ENCODE data around the gene MAF. TPM values are rescaled to one million over a fixed set of nuclear protein-coding genes. Genes with fewer than 3 reads are reported as not detected.

MAF gene
- total RNA-seq, 1 donor from 2014 or later: 14.5 TPM

DNA sequence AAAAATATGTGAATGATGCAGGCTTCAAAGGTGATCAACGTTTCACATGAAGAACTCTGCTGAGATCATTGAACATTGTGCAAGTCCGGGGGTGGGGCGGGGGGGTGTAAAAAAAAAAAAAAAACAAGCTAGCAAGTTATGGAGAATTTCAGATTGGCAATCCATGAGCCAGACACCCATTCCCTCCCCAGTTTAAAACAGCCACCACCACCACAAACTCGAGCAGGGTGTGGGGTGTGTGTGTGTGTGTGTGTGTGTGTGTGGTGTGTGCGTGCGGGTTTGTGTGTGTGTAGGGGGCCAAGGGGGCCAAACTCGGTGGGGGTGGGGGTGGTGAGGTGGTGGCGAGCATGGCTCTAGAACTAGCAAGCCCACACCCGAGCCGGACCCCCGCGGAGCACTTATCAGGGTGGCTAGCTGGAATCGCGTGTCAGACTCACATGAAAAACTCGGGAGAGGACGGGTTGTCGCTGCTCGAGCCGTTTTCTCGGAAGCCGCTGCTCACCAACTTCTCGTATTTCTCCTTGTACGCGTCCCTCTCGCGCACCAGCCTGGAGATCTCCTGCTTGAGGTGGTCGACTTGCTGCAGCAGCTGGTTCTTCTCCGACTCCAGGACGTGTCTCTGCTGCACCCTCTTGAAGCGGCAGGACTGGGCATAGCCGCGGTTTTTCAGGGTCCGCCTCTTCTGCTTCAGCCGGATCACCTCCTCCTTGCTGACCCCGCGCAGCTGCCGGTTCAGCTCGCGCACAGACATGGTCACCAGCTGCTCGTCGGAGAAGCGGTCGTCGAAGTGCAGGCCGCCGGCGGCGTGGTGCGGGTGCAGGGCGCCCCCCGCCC lies 2.0 kb downstream of the MAF start:
- Mint-ChIP-seq H3K27me3 (ENCODE audit: low read depth) (no peaks in the 10 kb centered on the region), H3K4me3 (ENCODE audit: unreplicated experiment) (peak overlapping the region; percentile 87), H3K27ac (ENCODE audit: unreplicated experiment) (peak overlapping the region; percentile 86), H3K36me3 (ENCODE audit: low read depth) (no peaks in the 10 kb centered on the region), H3K9me3 (ENCODE audit: low read depth) (no peaks in the 10 kb centered on the region), H3K4me1 (ENCODE audit: low read depth) (peaks cover 48% of the 10 kb centered on the region)
- TF ChIP-seq, protein P1, sequence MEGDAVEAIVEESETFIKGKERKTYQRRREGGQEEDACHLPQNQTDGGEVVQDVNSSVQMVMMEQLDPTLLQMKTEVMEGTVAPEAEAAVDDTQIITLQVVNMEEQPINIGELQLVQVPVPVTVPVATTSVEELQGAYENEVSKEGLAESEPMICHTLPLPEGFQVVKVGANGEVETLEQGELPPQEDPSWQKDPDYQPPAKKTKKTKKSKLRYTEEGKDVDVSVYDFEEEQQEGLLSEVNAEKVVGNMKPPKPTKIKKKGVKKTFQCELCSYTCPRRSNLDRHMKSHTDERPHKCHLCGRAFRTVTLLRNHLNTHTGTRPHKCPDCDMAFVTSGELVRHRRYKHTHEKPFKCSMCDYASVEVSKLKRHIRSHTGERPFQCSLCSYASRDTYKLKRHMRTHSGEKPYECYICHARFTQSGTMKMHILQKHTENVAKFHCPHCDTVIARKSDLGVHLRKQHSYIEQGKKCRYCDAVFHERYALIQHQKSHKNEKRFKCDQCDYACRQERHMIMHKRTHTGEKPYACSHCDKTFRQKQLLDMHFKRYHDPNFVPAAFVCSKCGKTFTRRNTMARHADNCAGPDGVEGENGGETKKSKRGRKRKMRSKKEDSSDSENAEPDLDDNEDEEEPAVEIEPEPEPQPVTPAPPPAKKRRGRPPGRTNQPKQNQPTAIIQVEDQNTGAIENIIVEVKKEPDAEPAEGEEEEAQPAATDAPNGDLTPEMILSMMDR (IDR thresholded peaks at IDR 0.05): peak; percentile 59
- peak; percentile 90 for DNase-seq (ENCODE audit: low spot score)

DNA sequence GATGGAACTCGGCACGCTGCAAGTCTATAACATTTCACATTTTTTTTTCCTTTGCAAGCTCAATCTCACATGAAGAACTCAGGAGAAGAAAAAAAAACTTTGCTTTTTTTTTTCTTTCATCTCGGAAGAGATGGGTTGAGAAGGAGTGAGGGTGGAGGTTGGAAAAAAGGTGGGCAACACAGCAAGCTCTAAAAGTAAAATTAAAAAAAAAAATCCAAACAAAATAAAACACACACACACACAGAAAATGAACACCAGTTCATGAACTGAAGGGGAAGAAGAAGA lies 2.5 kb downstream of the MAF start:
- Mint-ChIP-seq H3K4me3 (ENCODE audit: unreplicated experiment) (peak overlapping the region; percentile 87), H3K4me1 (ENCODE audit: low read depth) (peaks cover 48% of the 10 kb centered on the region), H3K27ac (ENCODE audit: unreplicated experiment) (peak overlapping the region; percentile 86), H3K27me3 (ENCODE audit: low read depth) (no peaks in the 10 kb centered on the region), H3K36me3 (ENCODE audit: low read depth) (no peaks in the 10 kb centered on the region), H3K9me3 (ENCODE audit: low read depth) (no peaks in the 10 kb centered on the region)
- no peak for DNase-seq (ENCODE audit: low spot score)
- TF ChIP-seq, protein P1 (IDR thresholded peaks at IDR 0.05): no peak

DNA sequence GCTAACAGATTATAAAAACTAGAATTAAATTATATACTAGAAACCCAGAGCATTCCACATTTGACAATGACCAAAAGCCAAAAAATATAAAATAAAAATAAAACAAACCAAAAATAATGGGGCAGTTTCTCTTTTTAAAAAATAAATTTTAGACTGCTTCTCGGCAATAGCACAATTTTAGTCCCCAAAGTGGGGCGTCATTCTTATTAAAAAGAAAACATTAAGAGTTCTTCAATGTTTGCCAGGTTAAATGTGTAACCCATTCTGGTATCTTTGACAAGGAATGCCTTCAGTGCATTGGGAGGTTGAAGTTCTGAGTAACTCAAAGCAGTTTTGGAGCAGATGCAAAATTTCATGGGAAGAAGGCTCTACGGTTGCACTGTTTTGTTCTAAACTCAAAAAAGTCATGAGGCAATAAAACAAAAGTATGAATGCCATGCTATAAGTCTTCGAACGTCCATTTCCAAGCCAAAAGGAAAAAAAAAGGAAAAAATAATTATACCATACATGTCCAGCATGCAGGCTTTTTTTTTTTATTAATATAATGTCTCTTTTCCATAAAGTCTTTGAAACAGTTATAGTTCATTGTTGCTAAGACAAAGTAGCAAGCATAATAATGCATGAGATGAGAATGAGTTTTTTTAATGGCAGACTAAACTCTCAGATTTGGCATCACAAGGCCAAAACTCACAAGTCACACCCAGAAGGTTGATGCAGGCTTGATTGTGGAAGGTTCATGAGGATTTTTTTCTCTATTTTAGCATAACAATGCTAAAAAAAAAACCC lies 3.1 kb downstream of the MAF start:
- Mint-ChIP-seq H3K27me3 (ENCODE audit: low read depth) (no peaks in the 10 kb centered on the region), H3K4me3 (ENCODE audit: unreplicated experiment) (peak overlapping the region; percentile 87), H3K4me1 (ENCODE audit: low read depth) (peaks cover 43% of the 10 kb centered on the region), H3K36me3 (ENCODE audit: low read depth) (no peaks in the 10 kb centered on the region), H3K9me3 (ENCODE audit: low read depth) (no peaks in the 10 kb centered on the region), H3K27ac (ENCODE audit: unreplicated experiment) (no peak overlapping the region)
- DNase-seq (ENCODE audit: low spot score): no peak
- TF ChIP-seq, protein P1 (IDR thresholded peaks at IDR 0.05): no peak

DNA sequence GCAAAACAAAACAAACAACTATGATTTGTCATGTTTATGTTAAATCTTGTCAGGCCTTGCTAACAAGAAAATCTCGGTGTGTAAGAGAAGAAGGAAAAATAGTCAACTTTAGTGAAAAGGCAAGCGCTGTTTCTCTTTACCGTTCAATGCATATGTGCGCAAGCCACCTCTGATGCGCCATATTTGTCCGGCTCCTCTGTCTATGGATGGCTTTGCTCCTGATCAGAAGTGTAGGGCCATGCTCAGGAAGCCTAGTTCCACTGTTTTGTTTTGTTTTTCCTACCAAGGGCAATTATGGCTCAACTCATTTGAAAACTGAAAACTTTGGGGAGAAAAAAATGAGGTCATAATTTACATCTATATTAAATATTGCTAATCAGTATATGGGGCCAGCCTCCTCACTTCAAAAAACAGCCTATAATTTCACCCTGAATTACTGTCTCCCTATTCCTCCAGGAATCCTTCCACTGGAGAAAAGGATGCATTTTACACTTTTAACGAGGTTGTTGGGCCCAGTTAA lies 4.5 kb downstream of the MAF start:
- DNase-seq (ENCODE audit: low spot score): no peak
- Mint-ChIP-seq H3K36me3 (ENCODE audit: low read depth) (no peaks in the 10 kb centered on the region), H3K4me3 (ENCODE audit: unreplicated experiment) (peak overlapping the region; percentile 33), H3K4me1 (ENCODE audit: low read depth) (peaks cover 37% of the 10 kb centered on the region), H3K27ac (ENCODE audit: unreplicated experiment) (no peak overlapping the region), H3K27me3 (ENCODE audit: low read depth) (no peaks in the 10 kb centered on the region), H3K9me3 (ENCODE audit: low read depth) (no peaks in the 10 kb centered on the region)
- TF ChIP-seq, protein P1 (IDR thresholded peaks at IDR 0.05): no peak

DNA sequence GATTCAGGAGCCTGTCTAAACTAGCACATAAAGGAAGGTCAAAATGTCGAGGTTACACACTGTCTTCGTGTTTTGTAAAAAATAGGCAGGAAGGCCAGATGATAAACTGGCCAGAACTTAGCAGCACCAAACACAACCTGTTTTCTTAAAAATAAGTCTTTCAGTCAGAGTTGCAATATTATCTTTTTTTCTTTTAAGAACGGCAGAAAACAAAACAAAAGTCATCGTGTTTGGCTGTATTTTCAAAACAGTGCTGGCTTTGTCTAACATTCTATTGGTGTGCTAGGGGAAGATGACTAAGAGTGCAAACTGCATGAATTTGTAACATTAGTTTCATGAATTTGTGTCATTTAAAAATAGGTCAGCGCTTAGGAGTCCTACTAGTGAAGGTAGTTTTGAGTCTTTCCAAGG lies 5.3 kb downstream of the MAF start:
- Mint-ChIP-seq H3K4me3 (ENCODE audit: unreplicated experiment) (no peak overlapping the region), H3K9me3 (ENCODE audit: low read depth) (no peaks in the 10 kb centered on the region), H3K27ac (ENCODE audit: unreplicated experiment) (no peak overlapping the region), H3K4me1 (ENCODE audit: low read depth) (peaks cover 32% of the 10 kb centered on the region), H3K27me3 (ENCODE audit: low read depth) (no peaks in the 10 kb centered on the region), H3K36me3 (ENCODE audit: low read depth) (no peaks in the 10 kb centered on the region)
- no peak for DNase-seq (ENCODE audit: low spot score)
- TF ChIP-seq, protein P1 (IDR thresholded peaks at IDR 0.05): no peak
